Keratinocyte (primary cell): ENCODE measurements around the gene GUCA2A.

Experiments used
- EZH2 ChIP-seq: IDR thresholded peaks from one replicate; pipeline ENCODE4 v1.6.1; 2012; ENCODE audit warnings: inconsistent platforms, mild to moderate bottlenecking, low read length, moderate library complexity
- TF ChIP-seq, protein P1 (sequence below), 3 experiments: IDR thresholded peaks in 1 of 3; conservative IDR thresholded peaks in 1 of 3; optimal IDR thresholded peaks in 1 of 3; 2 replicates in 2 of 3; 3 replicates in 1 of 3; pipeline versions ENCODE3 to v1.5.1; 2011; ENCODE audit warnings: low read length in 3 of 3, mild to moderate bottlenecking in 3 of 3, moderate library complexity in 2 of 3, control low read depth in 1 of 3, inconsistent platforms in 1 of 3; ENCODE audit not compliant: insufficient read depth in 2 of 3; ENCODE audit errors: extremely low read depth in 1 of 3

DNA sequence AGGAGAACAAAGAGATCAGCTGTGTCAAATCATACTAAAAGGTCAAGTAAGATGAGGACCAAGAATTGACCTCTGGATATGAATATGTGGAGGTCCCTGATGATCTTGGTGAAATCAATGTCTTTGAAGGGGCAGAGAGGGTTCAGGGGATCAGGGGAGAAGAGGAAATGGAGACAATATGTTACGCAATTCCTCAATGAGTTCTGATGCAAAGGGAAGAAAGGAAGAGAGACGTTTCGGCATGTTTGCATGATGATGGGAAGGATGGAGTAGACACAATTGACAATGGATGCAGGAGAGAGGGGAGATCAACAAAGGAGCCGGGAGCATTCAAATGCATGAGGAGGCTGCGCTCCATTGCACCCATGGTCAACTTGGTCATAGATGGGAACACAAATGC is 47.3 kb downstream of the GUCA2A start:
- TF ChIP-seq, protein P1, sequence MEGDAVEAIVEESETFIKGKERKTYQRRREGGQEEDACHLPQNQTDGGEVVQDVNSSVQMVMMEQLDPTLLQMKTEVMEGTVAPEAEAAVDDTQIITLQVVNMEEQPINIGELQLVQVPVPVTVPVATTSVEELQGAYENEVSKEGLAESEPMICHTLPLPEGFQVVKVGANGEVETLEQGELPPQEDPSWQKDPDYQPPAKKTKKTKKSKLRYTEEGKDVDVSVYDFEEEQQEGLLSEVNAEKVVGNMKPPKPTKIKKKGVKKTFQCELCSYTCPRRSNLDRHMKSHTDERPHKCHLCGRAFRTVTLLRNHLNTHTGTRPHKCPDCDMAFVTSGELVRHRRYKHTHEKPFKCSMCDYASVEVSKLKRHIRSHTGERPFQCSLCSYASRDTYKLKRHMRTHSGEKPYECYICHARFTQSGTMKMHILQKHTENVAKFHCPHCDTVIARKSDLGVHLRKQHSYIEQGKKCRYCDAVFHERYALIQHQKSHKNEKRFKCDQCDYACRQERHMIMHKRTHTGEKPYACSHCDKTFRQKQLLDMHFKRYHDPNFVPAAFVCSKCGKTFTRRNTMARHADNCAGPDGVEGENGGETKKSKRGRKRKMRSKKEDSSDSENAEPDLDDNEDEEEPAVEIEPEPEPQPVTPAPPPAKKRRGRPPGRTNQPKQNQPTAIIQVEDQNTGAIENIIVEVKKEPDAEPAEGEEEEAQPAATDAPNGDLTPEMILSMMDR (optimal IDR thresholded peaks at IDR 0.05 in 1 of 3, IDR thresholded peaks at IDR 0.05 in 1 of 3, conservative IDR thresholded peaks at IDR 0.05 in 1 of 3; ENCODE audit: extremely low read depth in 1 of 3, insufficient read depth in 2 of 3, low read length in 3 of 3): no peak
- no peak for TF ChIP-seq EZH2
